Mucosa of rectum (tissue), 2 donors: Measurements from ENCODE around the gene FOXA1.
A peak's percentile ranks its signal among the peaks of the same experiment; 100 is the strongest.

Experiments
- H3K27ac ChIP-seq, 2 donors: one replicate each; pipeline ENCODE4 v1.7.0; 2013; ENCODE audit warnings: inconsistent platforms in 2 of 2, low read depth in 2 of 2, low read length in 2 of 2
- H3K27me3 ChIP-seq, 2 donors: one replicate each; pipeline ENCODE4 v1.7.0; 2013; ENCODE audit warnings: low read length in 2 of 2; ENCODE audit not compliant: control insufficient read depth in 2 of 2, insufficient read depth in 2 of 2
- H3K36me3 ChIP-seq, 2 donors: one replicate each; pipeline ENCODE4 v1.7.0; 2013; ENCODE audit warnings: low read length in 2 of 2; ENCODE audit not compliant: control insufficient read depth in 2 of 2, insufficient read depth in 2 of 2
- H3K4me1 ChIP-seq, 2 donors: one replicate each; pipeline ENCODE4 v1.7.0; 2013; ENCODE audit warnings: low read length in 2 of 2, mild to moderate bottlenecking in 1 of 2; ENCODE audit not compliant: control insufficient read depth in 2 of 2, insufficient read depth in 2 of 2
- H3K4me3 ChIP-seq, 2 donors: one replicate each; pipeline ENCODE4 v1.7.0; 2013; ENCODE audit warnings: low read length in 2 of 2
- H3K9ac ChIP-seq, 2 donors: one replicate each; pipeline ENCODE4 v1.7.0; 2013; ENCODE audit warnings: low read length in 2 of 2, low read depth in 1 of 2, mild to moderate bottlenecking in 1 of 2
- H3K9me3 ChIP-seq, 2 donors: one replicate each; pipeline ENCODE4 v1.7.0; 2013; ENCODE audit warnings: low read length in 2 of 2; ENCODE audit not compliant: control insufficient read depth in 2 of 2
- donor health status: healthy.
- donor health status: Normal muscosa, but diverticular disease.

Gene FOXA1

GRCh38 chr14:37589715-37590427 is 5.2 kb downstream of the FOXA1 start:
- peak overlapping the region; percentile 78 to 83 for H3K4me3 ChIP-seq
- H3K27me3 ChIP-seq, result peaks cover 8 to 18% of the 10 kb centered on the region in 2 donors
- H3K9me3 ChIP-seq, result no peaks in the 10 kb centered on the region
- peak overlapping the region; percentile 74 to 91 for H3K9ac ChIP-seq
- H3K4me1 ChIP-seq, result peaks cover 0 to 8% of the 10 kb centered on the region in 2 donors
- peak overlapping the region; percentile 89 to 96 for H3K27ac ChIP-seq
- no peaks in the 10 kb centered on the region for H3K36me3 ChIP-seq

DNA sequence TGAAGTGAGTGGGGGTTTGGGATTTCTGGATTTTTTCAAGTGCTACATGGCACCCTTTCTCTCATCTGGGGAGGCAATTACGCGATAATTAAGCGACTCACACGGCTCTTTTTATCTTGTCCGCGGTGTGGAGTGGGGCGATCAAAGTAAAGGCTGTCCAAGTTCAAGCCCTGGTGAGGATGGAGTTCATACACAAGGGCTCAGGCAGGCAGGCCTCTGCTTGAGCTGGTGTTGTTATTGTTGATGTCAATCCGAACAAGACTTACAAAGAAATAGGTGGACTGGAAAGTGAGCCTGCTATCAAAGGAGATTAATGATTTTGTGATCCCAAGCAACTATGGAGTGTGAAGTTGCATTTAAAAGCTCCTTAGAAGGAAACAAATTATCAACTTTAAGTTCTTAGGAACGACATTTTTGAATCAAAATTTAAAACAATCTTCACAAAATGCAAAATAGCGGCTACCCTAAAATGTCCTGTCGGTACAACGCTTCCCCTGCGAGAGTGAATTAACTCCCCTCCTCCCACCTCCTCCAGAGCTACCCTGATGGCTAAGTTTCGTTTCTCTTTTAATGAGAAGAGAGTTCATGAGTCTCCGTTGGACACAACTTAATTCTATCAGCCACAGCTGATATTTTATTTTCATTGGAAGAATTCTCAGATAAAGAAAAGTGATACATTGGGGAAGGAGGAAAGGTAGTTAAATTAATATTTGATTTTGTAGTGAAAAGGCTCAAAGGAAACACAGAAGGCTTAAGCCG is 5.9 kb downstream of the FOXA1 start:
- Histone ChIP-seq H3K27me3 (peaks cover 8 to 20% of the 10 kb centered on the region in 2 donors), H3K4me3 (peak overlapping the region; percentile 68 to 78), H3K27ac (peak overlapping the region; percentile 89 to 92), H3K36me3 (no peaks in the 10 kb centered on the region), H3K4me1 (peaks cover 3 to 13% of the 10 kb centered on the region in 2 donors), H3K9ac (peak overlapping the region; percentile 74 to 91), H3K9me3 (no peaks in the 10 kb centered on the region)

DNA sequence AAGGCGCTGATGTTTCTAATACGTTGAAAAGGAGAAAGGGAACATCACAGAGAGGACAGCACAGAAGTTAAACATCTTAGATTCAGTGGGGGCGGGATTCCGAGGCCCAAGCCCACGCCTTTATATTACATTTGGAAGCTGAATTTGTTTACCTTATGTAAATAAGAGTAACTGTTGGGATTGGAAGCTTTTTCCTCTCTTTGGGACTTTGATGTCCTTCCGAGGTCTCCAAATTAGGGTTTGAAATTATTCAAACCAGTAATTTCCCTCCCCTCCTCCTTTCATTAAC is 6.4 kb downstream of the FOXA1 start:
- Histone ChIP-seq H3K27me3 (peaks cover 8 to 20% of the 10 kb centered on the region in 2 donors), H3K4me1 (peaks cover 3 to 13% of the 10 kb centered on the region in 2 donors), H3K36me3 (no peaks in the 10 kb centered on the region), H3K27ac (peak overlapping the region; percentile 89 to 92), H3K9ac (peak overlapping the region; percentile 74 to 91), H3K9me3 (no peaks in the 10 kb centered on the region), H3K4me3 (peak overlapping the region; percentile 68 to 78)

DNA sequence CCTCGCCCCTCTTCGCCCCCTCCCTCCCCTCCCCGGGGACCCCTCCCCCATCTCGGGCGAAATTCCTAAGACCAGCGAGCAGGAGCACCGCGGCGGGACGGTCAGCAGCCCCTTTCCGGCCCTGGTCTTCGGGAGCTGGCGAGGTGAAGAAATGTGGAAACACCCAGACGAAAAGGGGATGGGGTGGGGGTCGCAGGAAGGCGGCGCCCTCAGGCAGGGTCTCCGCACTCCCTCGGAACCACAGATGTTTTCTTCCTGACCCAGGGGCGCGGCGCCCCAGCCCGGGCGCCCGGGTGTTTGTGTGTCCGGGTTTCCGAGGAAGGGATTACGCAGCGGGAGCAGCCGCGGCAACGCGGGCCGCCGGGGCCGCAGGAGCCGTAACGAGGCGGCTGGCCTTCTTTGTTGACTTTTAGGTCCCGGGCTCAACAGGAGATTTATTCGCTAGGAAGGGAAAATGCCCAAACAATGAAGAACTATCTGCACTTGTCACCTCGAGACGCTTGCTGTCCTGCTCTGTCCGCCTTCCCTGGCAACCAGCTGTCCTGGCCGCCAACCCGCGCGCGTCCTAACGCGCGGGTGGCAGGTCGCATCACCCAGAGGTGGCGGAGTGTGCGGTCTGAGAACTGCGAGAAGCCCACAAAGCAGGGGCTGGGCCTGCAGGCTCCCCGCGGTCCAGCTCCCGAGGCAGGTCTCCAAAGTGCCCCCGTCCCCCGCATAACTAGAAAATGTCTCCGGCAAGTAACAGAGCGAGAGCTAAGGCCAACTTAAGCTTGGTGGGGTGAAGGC is 7.0 kb downstream of the FOXA1 start:
- H3K36me3 ChIP-seq, result no peaks in the 10 kb centered on the region
- H3K9ac ChIP-seq, result peak overlapping the region; percentile 74 to 91
- peak overlapping the region; percentile 68 to 78 for H3K4me3 ChIP-seq
- H3K9me3 ChIP-seq, result no peaks in the 10 kb centered on the region
- peak overlapping the region; percentile 89 to 92 for H3K27ac ChIP-seq
- H3K27me3 ChIP-seq, result peaks cover 8 to 19% of the 10 kb centered on the region in 2 donors
- H3K4me1 ChIP-seq, result peaks cover 3 to 13% of the 10 kb centered on the region in 2 donors

GRCh38 chr14:37587131-37587803 is 7.8 kb downstream of the FOXA1 start:
- H3K9ac ChIP-seq, result peak overlapping the region; percentile 75 to 91
- H3K27me3 ChIP-seq, result peaks cover 8 to 16% of the 10 kb centered on the region in 2 donors

DNA sequence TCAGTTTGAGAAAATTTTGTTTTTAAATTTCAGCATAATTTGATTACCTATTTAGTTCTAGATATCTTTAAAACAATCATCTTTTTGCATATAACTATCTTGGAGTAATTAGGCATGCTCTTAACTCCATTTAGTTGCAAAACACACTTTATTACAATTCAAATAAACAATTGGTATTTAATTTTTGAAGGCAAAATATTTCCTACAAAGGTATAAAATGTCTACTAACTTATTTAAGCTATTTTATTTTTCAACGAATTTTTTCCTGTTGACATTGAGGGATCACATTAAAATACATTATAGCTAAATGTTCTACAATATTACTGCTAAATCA is 8.3 kb downstream of the FOXA1 start:
- peak overlapping the region; percentile 89 to 92 for H3K27ac ChIP-seq
- no peaks in the 10 kb centered on the region for H3K9me3 ChIP-seq
- H3K4me3 ChIP-seq, result peak overlapping the region; percentile 68 to 78
- H3K27me3 ChIP-seq, result peaks cover 8 to 16% of the 10 kb centered on the region in 2 donors
- H3K9ac ChIP-seq, result peak overlapping the region; percentile 75 to 91
- peaks cover 3 to 16% of the 10 kb centered on the region in 2 donors for H3K4me1 ChIP-seq
- H3K36me3 ChIP-seq, result no peaks in the 10 kb centered on the region

More at GRCh38 chr14:37587131-37587803, 7.8 kb downstream of the FOXA1 start:
- Histone ChIP-seq H3K4me3 (peak overlapping the region; percentile 68 to 78), H3K27ac (peak overlapping the region; percentile 89 to 92), H3K4me1 (peaks cover 3 to 16% of the 10 kb centered on the region in 2 donors), H3K9me3 (no peaks in the 10 kb centered on the region), H3K36me3 (no peaks in the 10 kb centered on the region)

DNA sequence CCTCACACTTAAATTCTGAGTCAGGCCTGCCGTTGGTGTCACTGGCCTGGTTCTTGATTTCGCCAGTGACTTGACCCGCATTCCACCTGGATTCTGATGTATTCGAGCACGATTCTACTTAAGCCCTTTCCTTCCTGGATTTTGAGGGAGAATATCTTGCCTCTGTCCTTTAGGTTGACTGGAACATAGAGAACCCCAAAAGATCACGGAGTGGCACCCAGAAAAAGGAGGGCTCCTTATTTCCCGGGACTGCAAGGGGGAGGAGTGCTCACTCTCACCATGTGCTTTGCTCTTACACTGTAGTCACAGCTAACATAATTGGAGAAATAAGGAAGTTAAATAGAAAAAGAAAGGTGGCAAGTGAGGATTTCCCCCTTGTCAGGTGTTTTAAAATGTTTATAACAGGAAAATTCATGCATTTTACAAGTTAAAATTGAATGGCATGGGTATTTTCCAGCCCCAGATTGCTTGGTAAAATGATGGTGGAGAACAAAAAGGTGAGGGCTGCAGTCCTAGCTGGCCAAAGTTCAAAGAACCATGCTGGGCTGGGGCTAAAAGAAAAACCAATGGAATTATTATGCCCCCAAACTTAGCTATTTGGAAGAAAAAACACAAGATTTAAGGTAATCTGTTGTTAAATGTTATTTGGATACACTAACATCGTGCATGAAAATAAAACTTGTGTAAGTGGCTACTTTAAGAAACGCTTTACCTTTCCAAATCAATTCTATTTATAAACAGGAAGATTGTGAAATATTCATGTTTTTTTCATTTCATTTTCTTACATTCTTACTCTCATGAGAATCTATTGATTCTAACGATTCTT is 8.9 kb downstream of the FOXA1 start:
- Histone ChIP-seq H3K27ac (peak overlapping the region; percentile 89 to 92), H3K4me3 (peak overlapping the region in 1 of 2 donors; percentile 78), H3K27me3 (peaks cover 8 to 13% of the 10 kb centered on the region in 2 donors), H3K36me3 (no peaks in the 10 kb centered on the region), H3K9ac (peak overlapping the region; percentile 75 to 91), H3K4me1 (peaks cover 3 to 16% of the 10 kb centered on the region in 2 donors), H3K9me3 (no peaks in the 10 kb centered on the region)

DNA sequence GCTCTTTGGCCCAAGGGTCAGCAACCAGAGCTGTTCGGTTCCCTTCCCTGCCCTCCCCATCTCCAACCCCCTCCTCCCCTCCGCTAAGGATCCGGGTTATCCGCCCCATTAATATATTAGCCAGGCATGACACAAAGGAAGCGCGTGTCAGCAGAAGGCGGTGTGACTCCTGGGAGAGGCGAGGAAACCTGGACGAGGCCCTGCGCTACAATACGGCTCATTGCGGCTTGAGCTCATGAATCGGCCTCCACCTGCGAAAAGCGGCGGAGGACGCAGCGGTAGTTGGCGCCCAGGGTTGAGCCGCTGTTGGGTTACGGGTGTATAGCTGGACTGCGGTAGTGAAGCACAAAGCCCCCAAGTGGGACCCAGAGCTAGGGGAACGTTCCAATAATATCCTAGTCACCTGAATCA is 9.9 kb downstream of the FOXA1 start:
- H3K27me3 ChIP-seq, result peaks cover 3 to 11% of the 10 kb centered on the region in 2 donors
- H3K27ac ChIP-seq, result peak overlapping the region; percentile 89 to 92
- no peaks in the 10 kb centered on the region for H3K36me3 ChIP-seq
- peak overlapping the region; percentile 58 to 72 for H3K9ac ChIP-seq
- no peaks in the 10 kb centered on the region for H3K9me3 ChIP-seq
- H3K4me3 ChIP-seq, result peak overlapping the region; percentile 48 to 73
- peaks cover 3 to 16% of the 10 kb centered on the region in 2 donors for H3K4me1 ChIP-seq
